Activated CD4-positive, alpha-beta T cell treated with anti-CD3 and anti-CD28 coated beads for 36 hours (primary cell): ENCODE data around the gene LRRK1. TPM values are rescaled to one million over a fixed set of nuclear protein-coding genes. Genes with fewer than 3 reads are reported as not detected.

Source experiments
- ATAC-seq: fragments of 200-7000 bp; cut with Tn5 transposase; one replicate; pipeline ENCODE4 v1.10.0; 2021; ENCODE audit warnings: mild to moderate bottlenecking, moderate library complexity
- CTCF ChIA-PET: fragments of 350-600 bp; sonication (Branson Sonifier 250); formaldehyde crosslinking; loops from one replicate; lab custom pipeline; 2021; ENCODE audit warnings: antibody characterized with exemption; lab: Charles Lee
- POLR2A ChIA-PET: fragments of 350-600 bp; sonication (Branson Sonifier 250); formaldehyde crosslinking; loops from one replicate; lab custom pipeline; 2021; ENCODE audit warnings: antibody characterized with exemption, inconsistent platforms; lab: Charles Lee
- DNase-seq: peaks from one replicate; pipeline ENCODE4 v3.0.0-alpha.2; 2020
- H3K27ac Mint-ChIP-seq: one replicate; pipeline ENCODE4 v1.8.0; 2021; ENCODE audit warnings: mixed read lengths
- H3K27me3 Mint-ChIP-seq: one replicate; pipeline ENCODE4 v1.8.0; 2021; ENCODE audit warnings: mixed read lengths
- H3K36me3 Mint-ChIP-seq: one replicate; pipeline ENCODE4 v1.8.0; 2021; ENCODE audit warnings: low read depth, mixed read lengths
- H3K4me1 Mint-ChIP-seq: one replicate; pipeline ENCODE4 v1.8.0; 2021; ENCODE audit warnings: mixed read lengths
- H3K4me3 Mint-ChIP-seq: one replicate; pipeline ENCODE4 v1.8.0; 2021; ENCODE audit warnings: mild to moderate bottlenecking, moderate library complexity, mixed read lengths
- H3K9me3 Mint-ChIP-seq: one replicate; pipeline ENCODE4 v1.8.0; 2021; ENCODE audit warnings: low read depth, mixed read lengths
- intact Hi-C, 2 experiments: fragments of 100-400 bp; cut with DNase I in 1 of 2; cut with micrococcal nuclease in 1 of 2; formaldehyde crosslinking; loops; one replicate each; pipeline versions ENCODE4 v1.14.2 to v1.15.1; 2022 to 2024; cut with DNase I, micrococcal nuclease
- total RNA-seq, 2 experiments: library from RNA; stranded (reverse); gene quantifications; one replicate each; pipeline ENCODE4 v1.2.3, GENCODE V29; 2021

Gene LRRK1
- total RNA-seq, 2 experiments from 2014 or later, result 0.35 to 0.73 TPM

GRCh38 chr15:100940767-100941379, 21.7 kb downstream of the LRRK1 start:
- no peaks in the 10 kb centered on the region for H3K4me1 Mint-ChIP-seq
- ChIA-PET POLR2A (no interaction called here), CTCF (no interaction called here)
- H3K4me3 Mint-ChIP-seq, result no peak overlapping the region
- H3K27me3 Mint-ChIP-seq, result peaks cover 1% of the 10 kb centered on the region
- no peak overlapping the region for H3K27ac Mint-ChIP-seq
- H3K36me3 Mint-ChIP-seq, result no peaks in the 10 kb centered on the region
- intact Hi-C loops, result no loop called here
- no peak for ATAC-seq
- no peaks in the 10 kb centered on the region for H3K9me3 Mint-ChIP-seq
- no peak for DNase-seq

- ATAC-seq (no peak), DNase-seq (no peak)
- Mint-ChIP-seq H3K27me3 (peaks cover 1% of the 10 kb centered on the region), H3K36me3 (no peaks in the 10 kb centered on the region), H3K4me3 (no peak overlapping the region), H3K27ac (no peak overlapping the region), H3K9me3 (no peaks in the 10 kb centered on the region), H3K4me1 (no peaks in the 10 kb centered on the region)
- intact Hi-C loops, result no loop called here
- CTCF ChIA-PET, result interaction anchor here (1.9 kb wide), 1 partner anchor 23 kb away, joined by 4 read pairs; the partner anchor contains the start of gene LRRK1
- POLR2A ChIA-PET, result no interaction called here
Measured at GRCh38 chr15:100941536-100941935, 22.4 kb downstream of the LRRK1 start.

GRCh38 chr15:100942656-100943425, 23.7 kb downstream of the LRRK1 start:
- ATAC-seq, result no peak
- no peaks in the 10 kb centered on the region for H3K4me1 Mint-ChIP-seq
- CTCF ChIA-PET, result interaction anchor here (1.0 to 1.9 kb wide), 2 partner anchors 24 to 25 kb away, joined by 3 to 4 read pairs; partner anchors contain the start of gene LRRK1
- no peak overlapping the region for H3K4me3 Mint-ChIP-seq
- POLR2A ChIA-PET, result interaction anchor here (0.6 kb wide), 1 partner anchor 33 kb away, joined by 10 read pairs; no protein-coding TSS in a partner anchor
- DNase-seq, result no peak
- H3K27ac Mint-ChIP-seq, result no peak overlapping the region
- intact Hi-C loops, result no loop called here
- no peaks in the 10 kb centered on the region for H3K9me3 Mint-ChIP-seq
- H3K27me3 Mint-ChIP-seq, result peaks cover 5% of the 10 kb centered on the region
- H3K36me3 Mint-ChIP-seq, result no peaks in the 10 kb centered on the region

DNA sequence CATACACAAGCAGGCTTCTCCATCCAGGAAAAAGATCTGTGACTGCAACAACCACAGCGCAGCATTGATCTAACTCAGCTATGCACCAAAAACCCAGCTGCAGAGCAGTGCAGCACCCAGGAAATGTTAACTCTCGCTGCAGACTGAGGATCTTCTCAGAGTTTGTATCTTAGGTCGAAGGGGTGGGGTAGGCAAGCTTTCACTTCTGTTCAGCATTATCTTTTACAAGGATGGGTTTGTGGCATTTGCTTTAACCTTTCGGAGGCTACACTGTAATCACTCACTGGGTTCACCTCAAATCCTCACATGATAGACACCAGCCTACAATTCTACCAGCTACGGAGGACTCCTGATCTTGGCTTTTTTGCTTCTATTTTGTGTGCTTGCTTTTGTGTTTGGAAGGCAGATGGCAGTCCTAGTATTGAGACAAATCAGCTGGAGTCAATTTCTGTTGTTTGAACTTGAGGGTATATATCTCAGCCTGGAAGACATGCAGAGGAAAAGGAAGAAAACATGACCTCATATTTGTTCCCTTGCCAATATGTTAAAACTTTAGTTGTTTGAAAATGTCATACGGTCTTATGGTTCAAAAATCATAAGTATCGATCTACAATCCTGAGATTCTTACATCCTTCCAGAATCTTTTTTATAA, 25.2 kb downstream of the LRRK1 start:
- Mint-ChIP-seq H3K36me3 (no peaks in the 10 kb centered on the region), H3K4me1 (no peaks in the 10 kb centered on the region), H3K27me3 (peaks cover 8% of the 10 kb centered on the region), H3K4me3 (no peak overlapping the region), H3K9me3 (no peaks in the 10 kb centered on the region), H3K27ac (no peak overlapping the region)
- ChIA-PET POLR2A (no interaction called here), CTCF (no interaction called here)
- intact Hi-C loops, result no loop called here
- no peak for ATAC-seq
- no peak for DNase-seq

GRCh38 chr15:100944986-100945385, 25.8 kb downstream of the LRRK1 start:
- intact Hi-C loops, result no loop called here
- ChIA-PET POLR2A (no interaction called here), CTCF (no interaction called here)
- H3K9me3 Mint-ChIP-seq, result no peaks in the 10 kb centered on the region
- ATAC-seq (no peak), DNase-seq (no peak)
- no peak overlapping the region for H3K27ac Mint-ChIP-seq
- H3K4me3 Mint-ChIP-seq, result no peak overlapping the region
- H3K36me3 Mint-ChIP-seq, result no peaks in the 10 kb centered on the region
- peaks cover 9% of the 10 kb centered on the region for H3K27me3 Mint-ChIP-seq
- no peaks in the 10 kb centered on the region for H3K4me1 Mint-ChIP-seq

GRCh38 chr15:100947760-100948429, 28.7 kb downstream of the LRRK1 start:
- H3K27me3 Mint-ChIP-seq, result peaks cover 13% of the 10 kb centered on the region
- no peak for DNase-seq
- H3K4me1 Mint-ChIP-seq, result no peaks in the 10 kb centered on the region
- no peaks in the 10 kb centered on the region for H3K36me3 Mint-ChIP-seq
- CTCF ChIA-PET, result no interaction called here
- no peak overlapping the region for H3K27ac Mint-ChIP-seq
- ATAC-seq, result no peak
- no peak overlapping the region for H3K4me3 Mint-ChIP-seq
- intact Hi-C loops, result no loop called here
- no peaks in the 10 kb centered on the region for H3K9me3 Mint-ChIP-seq
- POLR2A ChIA-PET, result no interaction called here

- intact Hi-C loops, result no loop called here
- ATAC-seq (no peak), DNase-seq (no peak)
- no peaks in the 10 kb centered on the region for H3K9me3 Mint-ChIP-seq
- POLR2A ChIA-PET, result no interaction called here
- no peak overlapping the region for H3K27ac Mint-ChIP-seq
- H3K36me3 Mint-ChIP-seq, result no peaks in the 10 kb centered on the region
- H3K27me3 Mint-ChIP-seq, result peaks cover 14% of the 10 kb centered on the region
- CTCF ChIA-PET, result no interaction called here
- no peaks in the 10 kb centered on the region for H3K4me1 Mint-ChIP-seq
- H3K4me3 Mint-ChIP-seq, result no peak overlapping the region
Measured at GRCh38 chr15:100948430-100948762, 29.2 kb downstream of the LRRK1 start.

GRCh38 chr15:100949691-100950090, 30.5 kb downstream of the LRRK1 start:
- no peak overlapping the region for H3K4me3 Mint-ChIP-seq

DNA sequence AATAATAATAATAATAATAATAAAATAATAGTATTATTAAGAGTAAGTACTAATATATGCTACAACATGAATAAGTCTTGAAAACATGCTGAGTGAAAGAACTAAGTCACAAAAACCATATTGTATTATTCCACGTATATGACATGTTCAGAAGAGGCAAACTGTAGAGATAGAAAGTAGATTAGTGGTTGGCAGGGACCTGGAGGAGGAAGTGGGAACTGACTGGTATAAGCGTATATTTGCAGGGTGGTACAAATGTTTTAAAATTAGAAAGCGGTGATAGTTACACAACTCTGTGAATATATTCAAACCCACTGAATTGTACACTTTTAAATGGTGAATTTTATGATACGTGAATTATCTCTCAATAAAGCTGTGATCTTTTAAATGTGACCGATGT, 32.8 kb downstream of the LRRK1 start:
- Mint-ChIP-seq H3K4me1 (no peaks in the 10 kb centered on the region), H3K4me3 (no peak overlapping the region), H3K36me3 (no peaks in the 10 kb centered on the region), H3K27me3 (peaks cover 17% of the 10 kb centered on the region), H3K27ac (no peak overlapping the region), H3K9me3 (no peaks in the 10 kb centered on the region)
- POLR2A ChIA-PET, result no interaction called here
- intact Hi-C loops, result no loop called here
- CTCF ChIA-PET, result no interaction called here
- ATAC-seq (no peak), DNase-seq (no peak)

More at GRCh38 chr15:100949691-100950090, 30.5 kb downstream of the LRRK1 start:
- Mint-ChIP-seq H3K27me3 (peaks cover 14% of the 10 kb centered on the region), H3K4me1 (no peaks in the 10 kb centered on the region), H3K9me3 (no peaks in the 10 kb centered on the region), H3K36me3 (no peaks in the 10 kb centered on the region), H3K27ac (no peak overlapping the region)
- no peak for ATAC-seq
- POLR2A ChIA-PET, result no interaction called here
- intact Hi-C loops, result no loop called here
- CTCF ChIA-PET, result no interaction called here
- no peak for DNase-seq

GRCh38 chr15:100952566-100952965, 33.4 kb downstream of the LRRK1 start:
- peaks cover 15% of the 10 kb centered on the region for H3K27me3 Mint-ChIP-seq
- no peak for ATAC-seq
- ChIA-PET CTCF (no interaction called here), POLR2A (no interaction called here)
- H3K9me3 Mint-ChIP-seq, result no peaks in the 10 kb centered on the region
- H3K36me3 Mint-ChIP-seq, result no peaks in the 10 kb centered on the region
- intact Hi-C loops, result no loop called here
- no peak for DNase-seq
- no peak overlapping the region for H3K4me3 Mint-ChIP-seq
- no peak overlapping the region for H3K27ac Mint-ChIP-seq
- H3K4me1 Mint-ChIP-seq, result no peaks in the 10 kb centered on the region

GRCh38 chr15:100958326-100959065, 39.3 kb downstream of the LRRK1 start:
- intact Hi-C loops, result no loop called here
- Mint-ChIP-seq H3K36me3 (no peaks in the 10 kb centered on the region), H3K4me1 (no peaks in the 10 kb centered on the region), H3K27me3 (peaks cover 12% of the 10 kb centered on the region), H3K9me3 (no peaks in the 10 kb centered on the region), H3K4me3 (no peak overlapping the region), H3K27ac (no peak overlapping the region)
- CTCF ChIA-PET, result no interaction called here
- POLR2A ChIA-PET, result no interaction called here
- no peak for ATAC-seq
- DNase-seq, result no peak
